Measurements from ENCODE around the gene DGCR2.

DNA sequence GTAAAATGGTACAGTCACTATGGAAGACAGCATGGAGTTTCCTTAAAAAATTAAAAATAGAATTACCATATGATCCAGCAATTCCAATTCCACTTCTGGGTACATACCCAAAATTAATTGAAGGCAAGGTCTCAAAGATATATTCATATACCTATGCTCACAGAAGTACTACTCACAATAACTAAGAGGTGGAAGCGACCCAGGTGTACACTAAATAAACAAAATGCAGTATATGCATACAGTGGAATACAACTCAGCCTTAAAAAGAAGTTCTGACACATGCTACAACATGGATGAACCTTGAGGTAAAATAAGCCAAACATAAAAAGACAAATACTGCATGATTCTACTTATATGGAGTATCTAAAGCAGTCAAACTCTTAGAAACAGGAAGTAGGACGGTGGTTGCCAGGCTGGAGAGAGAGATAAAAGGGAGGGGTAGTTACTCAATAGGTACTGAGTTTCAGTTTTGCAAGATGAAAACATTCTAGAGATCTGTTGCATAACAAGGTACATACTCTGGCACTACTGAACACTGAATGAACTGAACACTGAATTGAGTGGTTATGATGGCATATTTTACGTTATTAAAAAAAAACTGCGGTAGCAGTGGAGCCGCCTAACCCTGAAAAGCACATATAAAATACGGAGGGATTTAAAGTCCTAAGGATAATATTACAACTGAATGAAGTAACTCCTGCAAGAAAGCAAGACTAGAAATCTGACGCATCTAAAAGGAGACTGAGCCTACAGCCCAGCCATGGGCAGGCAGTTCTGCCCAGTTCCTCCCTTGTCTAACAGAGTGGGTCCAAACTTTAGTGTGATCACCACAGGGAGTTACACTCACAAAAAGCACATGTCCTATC, 12.8 kb downstream of the DGCR2 start:
- TF ChIP-seq GATA3 (IDR thresholded peaks at IDR 0.05; ENCODE audit: low read depth, low read length) (no peak), GATA2 (IDR thresholded peaks at IDR 0.05; ENCODE audit: low read depth, low read length) (no peak)
